GM23338 (cell line): Measurements from ENCODE around the gene TTYH3. TPM values are rescaled to one million over a fixed set of nuclear protein-coding genes. Genes with fewer than 3 reads are reported as not detected.
A peak's percentile ranks its signal among the peaks of the same experiment; 100 is the strongest.

Experiments used
- ATAC-seq: fragments of 200-7000 bp; cut with Tn5 transposase; 3 replicates; pipeline ENCODE4 v1.9.1; 2020
- DNase-seq: peaks from one replicate; pipeline ENCODE4 v3.0.0-alpha.2; 2015; ENCODE audit warnings: low spot score
- H2AFZ ChIP-seq: fragments of 200-600 bp; sonication (generic); 2 replicates; pipeline ENCODE4 v1.8.0; 2016; ENCODE audit warnings: antibody characterized with exemption, mild to moderate bottlenecking, moderate library complexity
- H3F3A ChIP-seq: fragments of 200-600 bp; sonication (generic); replicated peaks from 2 replicates; pipeline ENCODE4 v1.8.0; 2017; ENCODE audit warnings: antibody characterized with exemption, mixed run types, low read depth
- H3K27ac ChIP-seq: fragments of 200-600 bp; sonication (generic); 2 replicates; pipeline ENCODE4 v1.6.1; 2016; ENCODE audit warnings: low read depth
- H3K27me3 ChIP-seq: fragments of 200-600 bp; sonication (generic); 2 replicates; pipeline ENCODE4 v1.8.0; 2016; ENCODE audit warnings: mild to moderate bottlenecking, mixed run types, moderate library complexity; ENCODE audit not compliant: insufficient read depth
- H3K36me3 ChIP-seq: fragments of 200-600 bp; sonication (generic); 2 replicates; pipeline ENCODE4 v1.8.0; 2016; ENCODE audit warnings: mild to moderate bottlenecking; ENCODE audit not compliant: insufficient read depth
- H3K4me1 ChIP-seq: fragments of 200-600 bp; sonication (generic); 2 replicates; pipeline ENCODE4 v1.8.0; 2016; ENCODE audit warnings: mild to moderate bottlenecking, moderate library complexity; ENCODE audit not compliant: insufficient read depth
- H3K4me2 ChIP-seq: fragments of 200-600 bp; sonication (generic); 2 replicates; pipeline ENCODE4 v1.7.1; 2017; ENCODE audit warnings: mixed run types
- H3K4me3 ChIP-seq: fragments of 200-600 bp; sonication (generic); 2 replicates; pipeline ENCODE4 v1.6.1; 2016; ENCODE audit warnings: mixed run types
- H3K79me2 ChIP-seq: fragments of 200-600 bp; sonication (generic); replicated peaks from 2 replicates; pipeline ENCODE4 v1.8.0; 2017; ENCODE audit warnings: mild to moderate bottlenecking; ENCODE audit not compliant: insufficient read depth
- H3K9me2 ChIP-seq: fragments of 200-600 bp; sonication (generic); 2 replicates; pipeline ENCODE4 v1.8.0; 2017; ENCODE audit not compliant: insufficient read depth
- H4K20me1 ChIP-seq: fragments of 200-600 bp; sonication (generic); replicated peaks from 2 replicates; pipeline ENCODE4 v1.8.0; 2017; ENCODE audit warnings: mild to moderate bottlenecking; ENCODE audit not compliant: insufficient read depth
- H3K27ac Mint-ChIP-seq: 2 replicates; pipeline ENCODE4 v1.8.0; 2020; ENCODE audit warnings: inconsistent platforms, mild to moderate bottlenecking, moderate library complexity, mixed read lengths
- H3K27me3 Mint-ChIP-seq: 3 replicates; pipeline ENCODE4 v1.8.0; 2022; ENCODE audit warnings: low read depth, mild to moderate bottlenecking, moderate library complexity, mixed read lengths, inconsistent platforms; ENCODE audit not compliant: insufficient read depth, poor library complexity
- H3K36me3 Mint-ChIP-seq: 3 replicates; pipeline ENCODE4 v1.8.0; 2021; ENCODE audit warnings: low read depth, mild to moderate bottlenecking, inconsistent platforms, moderate library complexity, mixed read lengths
- H3K4me1 Mint-ChIP-seq: 3 replicates; pipeline ENCODE4 v1.8.0; 2020; ENCODE audit warnings: mild to moderate bottlenecking, inconsistent platforms, mixed read lengths
- H3K4me3 Mint-ChIP-seq: 3 replicates; pipeline ENCODE4 v1.8.0; 2021; ENCODE audit warnings: moderate library complexity, mild to moderate bottlenecking, inconsistent platforms, mixed read lengths
- H3K9me3 Mint-ChIP-seq: 3 replicates; pipeline ENCODE4 v1.8.0; 2020; ENCODE audit warnings: moderate library complexity, mild to moderate bottlenecking, inconsistent platforms, mixed read lengths
- EZH2phosphoT487 ChIP-seq: fragments of 200-600 bp; sonication (generic); IDR thresholded peaks from one replicate; pipeline ENCODE4 v1.8.1; 2018; ENCODE audit warnings: antibody characterized with exemption; ENCODE audit not compliant: unreplicated experiment
- polyA plus RNA-seq: library from polyadenylated mRNA; unstranded; fragments of >200 nt; fragmentation: Nextera tagmentation; extraction: Ambion mirVana; gene quantifications from 2 replicates; pipeline ENCODE4 v1.2.1, GENCODE V29; 2016
- total RNA-seq: library from RNA; depleted of rRNA; stranded (reverse); fragments of >200 nt; shearing (Covaris generic); gene quantifications from 2 replicates; pipeline ENCODE4 v1.2.3, GENCODE V29; 2014
- TF ChIP-seq, protein P1 (sequence below), 2 experiments: fragments of 200-600 bp in 1 of 2; sonication (generic) in 1 of 2; conservative IDR thresholded peaks; 2 replicates each; pipeline versions ENCODE4 v1.5.1 to v1.6.1; 2016 to 2017; ENCODE audit warnings: antibody characterized with exemption in 2 of 2, low read depth in 2 of 2, mild to moderate bottlenecking in 2 of 2, moderate library complexity in 1 of 2
- TF ChIP-seq, protein P2 (sequence below): IDR thresholded peaks from one replicate; pipeline ENCODE4 v1.6.1; 2018; ENCODE audit warnings: antibody characterized with exemption; ENCODE audit not compliant: unreplicated experiment

TTYH3 gene
- total and polyA plus RNA-seq, 2 experiments from 2014 or later: 59.6 to 126 TPM

DNA sequence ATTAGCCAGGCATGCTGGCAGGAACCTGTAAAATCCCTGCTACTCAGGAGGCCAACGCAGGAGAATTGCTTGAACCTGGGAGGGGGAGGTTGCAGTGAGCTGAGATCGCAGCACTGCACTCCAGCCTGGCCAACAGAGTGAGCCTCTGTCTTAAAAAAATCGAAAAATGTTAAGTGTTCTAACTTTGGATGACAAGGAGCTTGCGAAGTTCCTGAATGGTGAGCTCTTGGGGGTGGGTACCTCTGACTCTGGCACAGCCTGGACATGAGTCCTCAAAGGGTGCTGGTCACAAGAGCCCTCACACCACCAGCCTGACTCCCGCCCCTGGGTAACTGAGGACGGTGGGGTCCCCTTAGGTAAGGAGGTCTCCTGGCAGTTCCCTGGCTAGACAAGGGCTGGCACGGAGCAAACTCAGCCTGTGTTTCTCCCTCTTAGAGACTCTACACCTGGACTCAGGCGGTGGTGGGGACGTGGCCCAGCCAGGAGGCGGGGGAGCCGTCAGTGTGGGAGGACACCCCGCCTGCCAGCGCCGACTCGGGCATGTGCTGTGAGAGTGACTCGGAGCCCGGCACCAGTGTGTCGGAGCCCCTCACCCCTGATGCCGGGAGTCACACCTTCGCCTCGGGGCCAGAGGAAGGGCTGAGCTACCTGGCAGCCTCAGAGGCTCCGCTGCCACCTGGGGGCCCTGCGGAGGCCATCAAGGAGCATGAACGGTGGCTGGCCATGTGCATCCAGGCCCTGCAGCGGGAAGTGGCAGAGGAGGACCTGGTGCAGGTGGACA, 80.3 kb downstream of the TTYH3 start:
- no peaks in the 10 kb centered on the region for H3K4me1 ChIP-seq
- no peak overlapping the region for H3K4me3 ChIP-seq
- no peak overlapping the region for H2AFZ ChIP-seq
- H3K4me2 ChIP-seq: no peak overlapping the region
- H3K79me2 ChIP-seq: no peaks in the 10 kb centered on the region
- no peak for TF ChIP-seq EZH2phosphoT487
- H3K36me3 ChIP-seq: no peaks in the 10 kb centered on the region
- no peak for DNase-seq
- H3K4me1 Mint-ChIP-seq: peaks cover 18% of the 10 kb centered on the region
- H4K20me1 ChIP-seq: no peaks in the 10 kb centered on the region; the same call in 1 of the 2 replicates
- peaks cover 26% of the 10 kb centered on the region for H3K36me3 Mint-ChIP-seq
- no peak for ATAC-seq
- peaks cover 19% of the 10 kb centered on the region for H3K27me3 Mint-ChIP-seq
- no peak overlapping the region for H3K4me3 Mint-ChIP-seq
- H3K27ac Mint-ChIP-seq: no peak overlapping the region
- H3F3A ChIP-seq: no peaks in the 10 kb centered on the region
- no peaks in the 10 kb centered on the region for H3K27me3 ChIP-seq
- no peaks in the 10 kb centered on the region for H3K9me3 Mint-ChIP-seq
- H3K9me2 ChIP-seq: no peaks in the 10 kb centered on the region
- no peak overlapping the region for H3K27ac ChIP-seq

DNA sequence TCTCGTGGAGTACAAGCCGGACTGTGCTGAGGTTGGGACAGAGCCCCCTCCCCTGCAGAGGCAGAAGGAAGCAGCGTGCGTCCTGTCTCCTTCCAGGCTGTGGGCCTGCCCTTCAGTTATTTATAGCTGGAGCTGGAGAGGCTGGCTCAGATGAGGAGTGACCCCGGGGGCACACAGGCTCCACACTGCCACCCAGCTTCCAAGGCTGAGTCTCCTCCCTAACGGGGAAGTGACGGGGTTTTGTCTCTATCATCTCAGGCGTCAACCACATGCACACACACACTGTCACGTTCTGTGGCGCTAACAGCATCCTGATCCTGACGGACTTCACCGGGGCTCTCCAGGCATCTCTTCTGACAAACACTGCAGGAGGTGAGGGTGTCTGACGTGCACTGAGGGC, 81.6 kb downstream of the TTYH3 start:
- H3K79me2 ChIP-seq: no peaks in the 10 kb centered on the region
- no peak overlapping the region for H3K4me2 ChIP-seq
- no peaks in the 10 kb centered on the region for H3F3A ChIP-seq
- DNase-seq (peak; percentile 46), ATAC-seq (no peak; the same call in 1 of the 3 replicates)
- Mint-ChIP-seq H3K27me3 (peaks cover 18% of the 10 kb centered on the region), H3K4me1 (peaks cover 14% of the 10 kb centered on the region), H3K27ac (no peak overlapping the region), H3K4me3 (no peak overlapping the region), H3K36me3 (peaks cover 29% of the 10 kb centered on the region), H3K9me3 (no peaks in the 10 kb centered on the region)
- H3K4me3 ChIP-seq: no peak overlapping the region
- no peaks in the 10 kb centered on the region for H3K27me3 ChIP-seq
- no peaks in the 10 kb centered on the region for H3K36me3 ChIP-seq
- no peaks in the 10 kb centered on the region for H3K4me1 ChIP-seq
- H3K27ac ChIP-seq: no peak overlapping the region
- TF ChIP-seq, protein P1, sequence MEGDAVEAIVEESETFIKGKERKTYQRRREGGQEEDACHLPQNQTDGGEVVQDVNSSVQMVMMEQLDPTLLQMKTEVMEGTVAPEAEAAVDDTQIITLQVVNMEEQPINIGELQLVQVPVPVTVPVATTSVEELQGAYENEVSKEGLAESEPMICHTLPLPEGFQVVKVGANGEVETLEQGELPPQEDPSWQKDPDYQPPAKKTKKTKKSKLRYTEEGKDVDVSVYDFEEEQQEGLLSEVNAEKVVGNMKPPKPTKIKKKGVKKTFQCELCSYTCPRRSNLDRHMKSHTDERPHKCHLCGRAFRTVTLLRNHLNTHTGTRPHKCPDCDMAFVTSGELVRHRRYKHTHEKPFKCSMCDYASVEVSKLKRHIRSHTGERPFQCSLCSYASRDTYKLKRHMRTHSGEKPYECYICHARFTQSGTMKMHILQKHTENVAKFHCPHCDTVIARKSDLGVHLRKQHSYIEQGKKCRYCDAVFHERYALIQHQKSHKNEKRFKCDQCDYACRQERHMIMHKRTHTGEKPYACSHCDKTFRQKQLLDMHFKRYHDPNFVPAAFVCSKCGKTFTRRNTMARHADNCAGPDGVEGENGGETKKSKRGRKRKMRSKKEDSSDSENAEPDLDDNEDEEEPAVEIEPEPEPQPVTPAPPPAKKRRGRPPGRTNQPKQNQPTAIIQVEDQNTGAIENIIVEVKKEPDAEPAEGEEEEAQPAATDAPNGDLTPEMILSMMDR (conservative IDR thresholded peaks at IDR 0.05; ENCODE audit: low read depth in 2 of 2): peak in 1 of 2 experiments; percentile 49; a peak in 2 of 4 replicates
- TF ChIP-seq, protein P2, sequence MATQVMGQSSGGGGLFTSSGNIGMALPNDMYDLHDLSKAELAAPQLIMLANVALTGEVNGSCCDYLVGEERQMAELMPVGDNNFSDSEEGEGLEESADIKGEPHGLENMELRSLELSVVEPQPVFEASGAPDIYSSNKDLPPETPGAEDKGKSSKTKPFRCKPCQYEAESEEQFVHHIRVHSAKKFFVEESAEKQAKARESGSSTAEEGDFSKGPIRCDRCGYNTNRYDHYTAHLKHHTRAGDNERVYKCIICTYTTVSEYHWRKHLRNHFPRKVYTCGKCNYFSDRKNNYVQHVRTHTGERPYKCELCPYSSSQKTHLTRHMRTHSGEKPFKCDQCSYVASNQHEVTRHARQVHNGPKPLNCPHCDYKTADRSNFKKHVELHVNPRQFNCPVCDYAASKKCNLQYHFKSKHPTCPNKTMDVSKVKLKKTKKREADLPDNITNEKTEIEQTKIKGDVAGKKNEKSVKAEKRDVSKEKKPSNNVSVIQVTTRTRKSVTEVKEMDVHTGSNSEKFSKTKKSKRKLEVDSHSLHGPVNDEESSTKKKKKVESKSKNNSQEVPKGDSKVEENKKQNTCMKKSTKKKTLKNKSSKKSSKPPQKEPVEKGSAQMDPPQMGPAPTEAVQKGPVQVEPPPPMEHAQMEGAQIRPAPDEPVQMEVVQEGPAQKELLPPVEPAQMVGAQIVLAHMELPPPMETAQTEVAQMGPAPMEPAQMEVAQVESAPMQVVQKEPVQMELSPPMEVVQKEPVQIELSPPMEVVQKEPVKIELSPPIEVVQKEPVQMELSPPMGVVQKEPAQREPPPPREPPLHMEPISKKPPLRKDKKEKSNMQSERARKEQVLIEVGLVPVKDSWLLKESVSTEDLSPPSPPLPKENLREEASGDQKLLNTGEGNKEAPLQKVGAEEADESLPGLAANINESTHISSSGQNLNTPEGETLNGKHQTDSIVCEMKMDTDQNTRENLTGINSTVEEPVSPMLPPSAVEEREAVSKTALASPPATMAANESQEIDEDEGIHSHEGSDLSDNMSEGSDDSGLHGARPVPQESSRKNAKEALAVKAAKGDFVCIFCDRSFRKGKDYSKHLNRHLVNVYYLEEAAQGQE: no peak
- H4K20me1 ChIP-seq: no peaks in the 10 kb centered on the region; the same call in 1 of the 2 replicates
- no peak overlapping the region for H2AFZ ChIP-seq
- no peaks in the 10 kb centered on the region for H3K9me2 ChIP-seq
